ENCODE results near the gene SLC39A12. TPM values are rescaled to one million over a fixed set of nuclear protein-coding genes. Genes with fewer than 3 reads are reported as not detected.
A peak's percentile ranks its signal among the peaks of the same experiment; 100 is the strongest.

SLC39A12 gene
- total RNA-seq, 1 donor from 2014 or later: not detected

DNA sequence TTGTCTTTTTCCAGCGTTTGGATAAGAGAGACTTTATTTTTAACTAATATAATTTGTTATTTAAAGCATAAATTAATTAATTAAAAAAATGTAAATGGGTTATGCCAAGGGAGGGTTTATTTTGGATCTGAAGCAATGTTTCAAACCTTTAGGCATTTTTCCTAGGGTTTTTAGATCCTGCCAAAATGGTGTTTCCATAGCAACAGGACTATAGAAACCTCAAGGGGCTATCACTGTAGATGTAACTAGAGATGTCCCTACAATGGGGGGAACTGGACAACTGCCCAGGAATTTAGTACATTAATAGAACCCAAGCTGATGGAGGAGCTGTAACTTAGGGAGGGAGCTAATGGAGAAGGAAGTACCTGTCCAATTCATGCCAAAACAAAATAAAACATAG lies 57.3 kb downstream of the SLC39A12 start:
- Mint-ChIP-seq H3K9me3 (ENCODE audit: unreplicated experiment) (peaks cover 6% of the 10 kb centered on the region), H3K4me3 (ENCODE audit: unreplicated experiment) (no peak overlapping the region), H3K27me3 (ENCODE audit: low read depth, unreplicated experiment) (no peaks in the 10 kb centered on the region), H3K36me3 (ENCODE audit: low read depth, unreplicated experiment) (peaks cover 1% of the 10 kb centered on the region), H3K27ac (ENCODE audit: unreplicated experiment) (no peak overlapping the region), H3K4me1 (ENCODE audit: low read depth, unreplicated experiment) (peaks cover 44% of the 10 kb centered on the region)
- Histone ChIP-seq H3K27ac (ENCODE audit: low read depth, low read length) (no peak overlapping the region), H3K4me1 (ENCODE audit: insufficient read depth, low read length) (peaks cover 25% of the 10 kb centered on the region), H3K9me3 (ENCODE audit: insufficient read depth, low read depth, low read length) (no peaks in the 10 kb centered on the region), H3K27me3 (ENCODE audit: insufficient read depth, low read length) (no peaks in the 10 kb centered on the region), H3K4me3 (ENCODE audit: insufficient read depth, low read depth, low read length) (no peak overlapping the region), H3K79me2 (ENCODE audit: insufficient read depth, low read length) (no peaks in the 10 kb centered on the region), H2AFZ (ENCODE audit: low read depth, low read length) (no peak overlapping the region), H3K9ac (ENCODE audit: low read length) (no peak overlapping the region), H3K36me3 (ENCODE audit: insufficient read depth, low read length) (no peaks in the 10 kb centered on the region), H4K20me1 (ENCODE audit: insufficient read depth, low read length) (no peaks in the 10 kb centered on the region), H3K4me2 (ENCODE audit: low read length) (no peak overlapping the region)
- TF ChIP-seq, protein P1, sequence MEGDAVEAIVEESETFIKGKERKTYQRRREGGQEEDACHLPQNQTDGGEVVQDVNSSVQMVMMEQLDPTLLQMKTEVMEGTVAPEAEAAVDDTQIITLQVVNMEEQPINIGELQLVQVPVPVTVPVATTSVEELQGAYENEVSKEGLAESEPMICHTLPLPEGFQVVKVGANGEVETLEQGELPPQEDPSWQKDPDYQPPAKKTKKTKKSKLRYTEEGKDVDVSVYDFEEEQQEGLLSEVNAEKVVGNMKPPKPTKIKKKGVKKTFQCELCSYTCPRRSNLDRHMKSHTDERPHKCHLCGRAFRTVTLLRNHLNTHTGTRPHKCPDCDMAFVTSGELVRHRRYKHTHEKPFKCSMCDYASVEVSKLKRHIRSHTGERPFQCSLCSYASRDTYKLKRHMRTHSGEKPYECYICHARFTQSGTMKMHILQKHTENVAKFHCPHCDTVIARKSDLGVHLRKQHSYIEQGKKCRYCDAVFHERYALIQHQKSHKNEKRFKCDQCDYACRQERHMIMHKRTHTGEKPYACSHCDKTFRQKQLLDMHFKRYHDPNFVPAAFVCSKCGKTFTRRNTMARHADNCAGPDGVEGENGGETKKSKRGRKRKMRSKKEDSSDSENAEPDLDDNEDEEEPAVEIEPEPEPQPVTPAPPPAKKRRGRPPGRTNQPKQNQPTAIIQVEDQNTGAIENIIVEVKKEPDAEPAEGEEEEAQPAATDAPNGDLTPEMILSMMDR (IDR thresholded peaks at IDR 0.05; ENCODE audit: insufficient read depth, low read depth, low read length): no peak
- TF ChIP-seq EZH2 (IDR thresholded peaks at IDR 0.05; ENCODE audit: insufficient read depth, low read length): no peak
- FAIRE-seq: no peak
- no peak for DNase-seq (ENCODE audit: low read depth)

DNA sequence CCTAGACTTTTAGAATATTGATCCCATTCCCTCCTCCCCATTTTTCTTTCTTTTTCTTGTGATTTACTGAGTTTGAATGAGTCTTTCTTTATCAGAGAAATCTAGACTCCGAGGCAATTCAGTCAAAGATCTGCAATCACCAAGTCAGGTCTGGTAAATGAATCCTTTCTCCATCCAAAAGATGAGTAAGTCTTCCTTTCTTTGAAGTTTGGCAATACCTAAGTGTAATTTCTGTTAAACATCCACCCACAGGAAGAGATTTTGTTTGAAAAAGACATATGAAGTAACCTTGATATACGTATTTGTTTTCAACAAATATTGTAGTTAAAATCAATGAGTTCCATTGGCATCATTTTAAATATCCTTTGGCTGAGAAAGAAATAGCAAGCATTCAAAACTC lies 58.3 kb downstream of the SLC39A12 start:
- no peak overlapping the region for H2AFZ ChIP-seq (ENCODE audit: low read depth, low read length)
- Mint-ChIP-seq H3K4me3 (ENCODE audit: unreplicated experiment) (no peak overlapping the region), H3K27me3 (ENCODE audit: low read depth, unreplicated experiment) (no peaks in the 10 kb centered on the region), H3K36me3 (ENCODE audit: low read depth, unreplicated experiment) (peaks cover 1% of the 10 kb centered on the region), H3K4me1 (ENCODE audit: low read depth, unreplicated experiment) (peaks cover 42% of the 10 kb centered on the region), H3K27ac (ENCODE audit: unreplicated experiment) (no peak overlapping the region), H3K9me3 (ENCODE audit: unreplicated experiment) (peaks cover 6% of the 10 kb centered on the region)
- FAIRE-seq (no peak), DNase-seq (ENCODE audit: low read depth) (peak; percentile 63)
- no peaks in the 10 kb centered on the region for H3K9me3 ChIP-seq (ENCODE audit: insufficient read depth, low read depth, low read length)
- no peak for TF ChIP-seq EZH2 (IDR thresholded peaks at IDR 0.05; ENCODE audit: insufficient read depth, low read length)
- TF ChIP-seq, protein P1 (IDR thresholded peaks at IDR 0.05; ENCODE audit: insufficient read depth, low read depth, low read length): no peak
- H3K9ac ChIP-seq (ENCODE audit: low read length): no peak overlapping the region
- H3K4me3 ChIP-seq (ENCODE audit: insufficient read depth, low read depth, low read length): no peak overlapping the region
- no peaks in the 10 kb centered on the region for H4K20me1 ChIP-seq (ENCODE audit: insufficient read depth, low read length)
- H3K27ac ChIP-seq (ENCODE audit: low read depth, low read length): no peak overlapping the region
- H3K36me3 ChIP-seq (ENCODE audit: insufficient read depth, low read length): no peaks in the 10 kb centered on the region
- H3K4me2 ChIP-seq (ENCODE audit: low read length): peak overlapping the region; percentile 58
- peaks cover 22% of the 10 kb centered on the region for H3K4me1 ChIP-seq (ENCODE audit: insufficient read depth, low read length)
- no peaks in the 10 kb centered on the region for H3K27me3 ChIP-seq (ENCODE audit: insufficient read depth, low read length)
- no peaks in the 10 kb centered on the region for H3K79me2 ChIP-seq (ENCODE audit: insufficient read depth, low read length)

DNA sequence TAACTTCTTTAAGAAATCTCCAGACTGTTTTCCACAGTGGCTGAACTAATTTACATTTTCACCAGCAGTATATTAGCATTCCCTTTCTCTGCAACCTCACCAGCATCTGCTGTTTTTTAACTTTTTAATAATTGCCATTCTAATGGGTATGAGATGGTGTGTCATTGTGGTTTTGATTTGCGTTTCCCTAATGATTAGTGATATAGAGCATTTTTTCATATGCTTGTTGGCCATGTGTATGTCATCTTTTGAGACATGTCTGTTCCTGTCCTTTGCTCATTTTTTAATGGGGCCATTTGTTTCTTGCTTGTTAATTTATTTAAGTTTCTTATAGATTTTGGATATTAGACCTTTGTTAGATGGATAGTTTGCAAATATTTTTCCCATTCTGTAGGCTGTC lies 68.8 kb downstream of the SLC39A12 start:
- Mint-ChIP-seq H3K4me3 (ENCODE audit: unreplicated experiment) (no peak overlapping the region), H3K4me1 (ENCODE audit: low read depth, unreplicated experiment) (peaks cover 3% of the 10 kb centered on the region), H3K27me3 (ENCODE audit: low read depth, unreplicated experiment) (no peaks in the 10 kb centered on the region), H3K27ac (ENCODE audit: unreplicated experiment) (no peak overlapping the region), H3K9me3 (ENCODE audit: unreplicated experiment) (peaks cover 20% of the 10 kb centered on the region), H3K36me3 (ENCODE audit: low read depth, unreplicated experiment) (peaks cover 3% of the 10 kb centered on the region)
- no peak for FAIRE-seq
- no peaks in the 10 kb centered on the region for H4K20me1 ChIP-seq (ENCODE audit: insufficient read depth, low read length)
- H3K4me2 ChIP-seq (ENCODE audit: low read length): no peak overlapping the region
- H3K79me2 ChIP-seq (ENCODE audit: insufficient read depth, low read length): no peaks in the 10 kb centered on the region
- no peaks in the 10 kb centered on the region for H3K9me3 ChIP-seq (ENCODE audit: insufficient read depth, low read depth, low read length)
- TF ChIP-seq, protein P1 (IDR thresholded peaks at IDR 0.05; ENCODE audit: insufficient read depth, low read depth, low read length): no peak
- no peak for TF ChIP-seq EZH2 (IDR thresholded peaks at IDR 0.05; ENCODE audit: insufficient read depth, low read length)
- H3K36me3 ChIP-seq (ENCODE audit: insufficient read depth, low read length): no peaks in the 10 kb centered on the region
- no peaks in the 10 kb centered on the region for H3K4me1 ChIP-seq (ENCODE audit: insufficient read depth, low read length)
- no peak overlapping the region for H3K4me3 ChIP-seq (ENCODE audit: insufficient read depth, low read depth, low read length)
- no peak for DNase-seq (ENCODE audit: low read depth)
- H3K27ac ChIP-seq (ENCODE audit: low read depth, low read length): no peak overlapping the region
- no peaks in the 10 kb centered on the region for H3K27me3 ChIP-seq (ENCODE audit: insufficient read depth, low read length)
- no peak overlapping the region for H3K9ac ChIP-seq (ENCODE audit: low read length)
- H2AFZ ChIP-seq (ENCODE audit: low read depth, low read length): no peak overlapping the region
